H1 (cell line): ENCODE results near the gene ZNF555. TPM values are rescaled to one million over a fixed set of nuclear protein-coding genes. Genes with fewer than 3 reads are reported as not detected.

Experiments
- SP4 ChIP-seq: IDR thresholded peaks from 2 replicates; pipeline ENCODE4 v1.6.1; 2012; ENCODE audit warnings: low read length, inconsistent platforms
- polyA plus RNA-seq, 7 experiments: library from polyadenylated mRNA; depleted of rRNA in 3 of 7; stranded (reverse) in 5 of 7; unstranded in 2 of 7; fragments of >200 nt in 5 of 7; fragments of 200-250 nt in 2 of 7; gene quantifications; 1 replicate in 5 of 7; 2 replicates in 1 of 7; 4 replicates in 1 of 7; pipeline versions ENCODE4 v1.2.1 to v1.2.3, GENCODE V29; 2011 to 2013; ENCODE audit warnings: missing spikeins in 2 of 7, mixed read lengths in 2 of 7
- total RNA-seq: library from RNA; stranded (reverse); fragmentation: NEBNext Ultra II Directional; extraction: Animal tissue kit (Norgen Biotek cat#: 25700); gene quantifications from 2 replicates; pipeline ENCODE4 v1.2.1, GENCODE V29; 2021

ZNF555 gene
- total and polyA plus RNA-seq, 2 of the 8 experiments (the other 6 are each of a cell fraction or from before 2014, with no cell fraction given), result 1.6 to 5.7 TPM

- no peak for TF ChIP-seq SP4
Measured at GRCh38 chr19:2847507-2847906, 6.2 kb downstream of the ZNF555 start (continued).
